HG02970 (cell line): ENCODE results near the gene CSF1.
"Not testable (repeated sequence)": the region's sequence is repeated elsewhere in the genome, so short reads cannot be mapped to it uniquely, and the experiment has no call there.

Source experiments
- ATAC-seq: cut with Tn5 transposase; IDR thresholded peaks from one replicate; pipeline ENCODE4 v1.9.1; 2021; ENCODE audit warnings: mild to moderate bottlenecking, moderate library complexity, moderate number of reproducible peaks; ENCODE audit not compliant: unreplicated experiment, low FRiP score

Gene CSF1

DNA sequence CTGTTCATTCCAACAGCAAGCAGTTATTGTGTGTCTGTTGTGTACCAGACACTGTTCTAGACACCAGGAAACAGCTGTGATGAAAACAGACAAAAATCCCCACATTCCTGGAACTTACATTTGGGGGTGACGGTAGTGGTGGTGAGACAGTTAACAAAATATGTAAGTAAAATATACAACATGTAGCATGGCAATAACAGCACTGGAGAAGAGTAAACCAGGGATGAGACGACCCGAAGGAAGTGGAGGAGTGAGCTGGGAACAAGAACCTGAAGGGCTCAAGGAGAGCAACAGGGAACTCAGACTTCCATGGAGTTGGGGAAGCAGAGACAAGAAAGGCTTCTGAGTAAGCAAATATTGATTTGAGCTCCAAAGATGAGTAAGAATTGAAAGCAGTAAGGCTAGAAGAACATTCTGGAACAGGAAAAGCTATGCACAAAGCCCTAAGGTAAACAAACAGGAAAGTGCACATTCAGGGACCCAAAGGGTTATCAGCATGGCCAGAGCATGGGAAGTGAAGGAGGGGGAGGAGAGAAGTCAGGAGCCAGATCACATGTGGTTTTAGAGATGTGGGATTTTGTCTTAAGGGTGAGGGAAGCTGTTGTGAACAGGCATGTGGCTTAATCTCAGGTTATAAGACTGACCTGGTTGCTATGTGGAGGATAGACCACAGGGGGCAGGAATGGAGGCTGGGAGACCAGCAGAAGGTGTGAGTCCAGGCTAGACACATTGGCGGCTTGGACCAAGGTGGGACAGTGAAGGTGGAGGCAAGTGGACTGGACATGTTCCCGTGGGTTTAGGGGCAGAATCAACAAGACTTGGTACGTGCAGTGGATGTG, 7.3 kb downstream of the CSF1 start:
- no peak for ATAC-seq

DNA sequence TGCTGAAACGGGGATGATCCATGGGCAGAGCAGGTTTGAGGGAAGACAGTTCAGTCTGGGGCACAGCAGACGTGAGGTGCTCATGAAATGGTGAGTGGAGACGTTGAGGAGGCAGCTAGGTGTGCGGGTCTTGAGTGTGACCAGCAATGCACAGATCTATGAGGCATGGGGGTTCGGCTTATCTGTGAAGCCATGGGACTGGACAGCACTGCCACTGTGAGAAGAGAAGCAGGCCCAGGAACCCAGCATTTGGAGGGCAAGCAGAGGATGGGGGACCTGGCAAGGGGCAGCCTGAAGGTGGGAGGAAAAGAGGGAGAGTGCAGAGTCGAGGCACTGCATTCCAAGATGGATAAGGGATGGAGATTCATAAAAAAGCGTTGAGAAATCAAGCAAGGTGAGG, 8.0 kb downstream of the CSF1 start:
- no peak for ATAC-seq

DNA sequence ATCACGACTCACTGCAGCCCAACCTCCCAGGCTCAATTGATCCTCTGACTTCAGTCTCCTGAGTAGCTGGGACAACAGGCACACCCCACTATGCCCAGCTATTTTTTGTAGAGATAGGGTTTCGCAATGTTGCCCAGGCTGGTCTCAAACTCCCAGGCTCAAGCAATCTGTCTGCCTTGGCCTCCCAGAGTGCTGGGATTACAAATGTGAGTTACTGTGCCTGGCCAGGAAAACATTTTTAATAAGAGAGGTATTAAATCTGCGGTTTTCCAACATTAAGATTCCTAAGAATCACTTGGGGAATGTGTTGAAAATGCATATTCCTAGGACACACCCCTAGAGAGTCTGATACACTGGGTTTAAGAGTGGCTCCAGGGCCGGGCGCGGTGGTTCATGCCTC, 8.7 kb downstream of the CSF1 start:
- ATAC-seq: no peak

DNA sequence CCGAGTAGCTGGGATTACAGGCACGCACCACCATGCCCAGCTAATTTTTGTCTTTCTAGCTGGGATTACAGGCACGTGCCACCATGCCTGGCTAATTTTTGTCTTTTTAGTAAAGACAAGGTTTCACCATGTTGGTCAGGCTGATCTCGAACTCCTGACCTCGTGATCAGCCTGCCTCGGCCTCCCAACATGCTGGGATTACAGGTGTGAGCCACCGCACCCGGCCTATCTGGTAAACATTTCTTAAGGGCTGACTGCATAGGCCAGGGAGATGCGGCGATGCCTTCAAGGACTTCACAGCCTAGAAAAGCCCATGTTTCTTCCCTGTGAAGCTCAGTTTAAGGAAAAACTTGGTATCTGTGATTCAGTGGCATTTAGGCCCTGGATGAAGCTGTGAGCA, 9.7 kb downstream of the CSF1 start:
- ATAC-seq: not testable (repeated sequence)

DNA sequence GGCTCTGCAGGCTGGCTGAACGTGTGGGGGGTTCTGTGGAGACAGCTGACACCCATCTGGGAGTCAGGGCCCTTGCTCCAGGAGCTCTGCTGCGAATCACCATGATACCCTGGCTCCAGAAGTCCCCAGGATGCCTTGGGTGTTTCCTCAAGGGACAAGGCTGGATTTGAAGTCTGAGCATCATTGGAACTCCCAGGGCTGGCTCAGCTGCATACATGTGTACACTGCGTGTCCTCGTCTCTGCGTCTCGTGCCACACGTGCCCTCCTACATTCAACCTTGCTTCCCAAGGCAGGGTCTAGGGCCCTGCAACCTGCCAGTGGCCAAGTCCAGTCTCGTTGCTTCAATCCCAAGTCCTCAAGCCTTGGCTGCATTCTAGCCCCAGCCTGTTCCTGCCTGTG, 11.7 kb downstream of the CSF1 start:
- ATAC-seq: no peak

DNA sequence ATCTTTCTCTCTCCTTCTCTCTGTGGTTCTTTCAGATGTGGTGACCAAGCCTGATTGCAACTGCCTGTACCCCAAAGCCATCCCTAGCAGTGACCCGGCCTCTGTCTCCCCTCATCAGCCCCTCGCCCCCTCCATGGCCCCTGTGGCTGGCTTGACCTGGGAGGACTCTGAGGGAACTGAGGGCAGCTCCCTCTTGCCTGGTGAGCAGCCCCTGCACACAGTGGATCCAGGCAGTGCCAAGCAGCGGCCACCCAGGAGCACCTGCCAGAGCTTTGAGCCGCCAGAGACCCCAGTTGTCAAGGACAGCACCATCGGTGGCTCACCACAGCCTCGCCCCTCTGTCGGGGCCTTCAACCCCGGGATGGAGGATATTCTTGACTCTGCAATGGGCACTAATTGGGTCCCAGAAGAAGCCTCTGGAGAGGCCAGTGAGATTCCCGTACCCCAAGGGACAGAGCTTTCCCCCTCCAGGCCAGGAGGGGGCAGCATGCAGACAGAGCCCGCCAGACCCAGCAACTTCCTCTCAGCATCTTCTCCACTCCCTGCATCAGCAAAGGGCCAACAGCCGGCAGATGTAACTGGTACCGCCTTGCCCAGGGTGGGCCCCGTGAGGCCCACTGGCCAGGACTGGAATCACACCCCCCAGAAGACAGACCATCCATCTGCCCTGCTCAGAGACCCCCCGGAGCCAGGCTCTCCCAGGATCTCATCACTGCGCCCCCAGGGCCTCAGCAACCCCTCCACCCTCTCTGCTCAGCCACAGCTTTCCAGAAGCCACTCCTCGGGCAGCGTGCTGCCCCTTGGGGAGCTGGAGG, 12.7 kb downstream of the CSF1 start:
- ATAC-seq: no peak

DNA sequence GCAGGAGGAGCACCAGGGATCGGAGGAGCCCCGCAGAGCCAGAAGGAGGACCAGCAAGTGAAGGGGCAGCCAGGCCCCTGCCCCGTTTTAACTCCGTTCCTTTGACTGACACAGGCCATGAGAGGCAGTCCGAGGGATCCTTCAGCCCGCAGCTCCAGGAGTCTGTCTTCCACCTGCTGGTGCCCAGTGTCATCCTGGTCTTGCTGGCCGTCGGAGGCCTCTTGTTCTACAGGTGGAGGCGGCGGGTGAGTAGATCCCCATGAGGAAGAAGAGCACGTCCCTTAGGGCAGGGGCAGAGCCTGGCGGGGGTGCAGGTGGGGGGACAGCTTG, 13.3 kb downstream of the CSF1 start:
- ATAC-seq: no peak

DNA sequence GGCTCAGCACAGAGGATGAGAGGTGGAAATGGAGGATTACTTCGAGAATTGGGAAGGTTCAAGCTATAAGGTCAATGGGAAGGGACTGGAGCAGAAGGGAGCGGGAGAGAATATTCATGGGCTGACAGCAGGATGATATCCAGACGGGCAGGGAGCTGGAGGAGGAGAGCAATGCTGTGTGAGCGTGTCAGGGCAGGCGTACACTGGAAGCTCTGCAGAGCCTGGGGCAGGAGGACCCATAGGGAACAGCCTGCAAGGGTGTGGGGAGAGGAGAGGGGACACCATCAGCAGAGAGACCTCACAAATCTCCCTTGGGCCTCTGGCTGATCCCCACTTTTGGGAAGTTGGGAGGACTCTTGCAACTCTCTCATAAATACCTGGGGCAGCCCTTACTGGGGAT, 13.7 kb downstream of the CSF1 start:
- ATAC-seq: no peak

DNA sequence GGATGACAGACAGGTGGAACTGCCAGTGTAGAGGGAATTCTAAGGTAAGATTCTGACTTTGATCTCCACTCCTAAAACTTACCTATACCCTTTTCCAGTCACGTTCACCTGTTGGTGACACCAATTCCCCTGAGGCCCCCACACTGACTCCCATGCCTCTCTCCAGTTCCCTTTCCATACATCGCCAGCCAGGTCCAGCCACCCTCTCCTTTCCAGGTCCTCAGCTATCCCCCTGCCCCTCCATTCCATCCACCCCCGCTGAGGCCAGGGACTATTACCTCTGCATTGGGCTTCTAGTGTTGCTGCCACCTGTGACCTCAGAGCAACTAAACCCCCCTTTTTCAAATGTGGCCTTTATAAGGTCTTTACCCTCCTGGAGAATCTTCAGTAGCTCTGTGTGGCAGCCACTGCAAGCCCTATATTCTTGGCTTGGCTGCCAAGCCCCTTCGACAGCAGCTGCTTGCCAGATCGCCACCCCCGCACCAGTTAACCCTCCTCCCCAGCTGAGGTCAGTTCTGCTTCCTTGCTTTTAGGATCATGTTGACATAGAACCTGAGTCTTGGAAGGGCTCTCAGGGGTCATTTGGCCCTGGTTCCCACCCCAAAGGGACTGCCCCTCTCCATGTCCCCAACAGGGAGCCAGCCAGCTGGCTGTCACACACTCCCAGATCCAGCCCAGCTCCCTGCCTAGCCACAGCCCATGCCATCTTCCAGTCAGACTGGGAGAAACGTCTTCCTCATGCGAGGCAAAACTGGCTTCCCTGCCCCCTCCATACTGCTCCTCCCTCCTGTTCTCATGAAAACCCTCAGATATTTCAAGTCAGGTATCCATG, 14.7 kb downstream of the CSF1 start:
- ATAC-seq: no peak

DNA sequence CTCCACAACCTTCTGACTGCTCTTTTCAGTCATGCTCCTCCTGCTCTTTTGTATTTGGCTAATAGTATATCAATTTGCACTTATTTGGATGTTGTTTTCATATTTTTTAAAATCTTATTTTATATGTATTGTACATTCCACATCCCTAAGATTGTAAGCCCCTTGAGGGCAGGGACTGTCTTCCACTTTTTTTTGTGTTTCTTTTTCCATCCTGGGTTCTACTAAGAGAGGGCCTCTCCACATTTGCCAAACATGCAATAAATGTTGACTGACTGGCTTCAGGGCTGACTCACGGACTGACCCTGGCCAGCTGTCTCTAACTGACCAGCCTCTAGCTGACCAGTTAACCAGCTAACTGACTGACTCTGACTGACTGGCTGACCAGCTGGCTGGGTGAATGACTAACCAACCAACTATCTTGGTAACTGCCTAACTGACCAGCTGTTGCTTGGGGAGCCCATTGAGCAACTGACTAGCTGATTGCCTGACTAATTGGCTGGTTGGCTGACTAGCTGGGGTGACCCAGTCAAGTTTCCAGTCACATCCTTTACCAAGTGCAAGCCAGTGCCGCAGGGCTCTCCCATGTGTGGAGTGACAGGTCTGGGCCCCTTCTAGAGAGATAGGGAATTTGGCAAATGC, 16.1 kb downstream of the CSF1 start:
- no peak for ATAC-seq

DNA sequence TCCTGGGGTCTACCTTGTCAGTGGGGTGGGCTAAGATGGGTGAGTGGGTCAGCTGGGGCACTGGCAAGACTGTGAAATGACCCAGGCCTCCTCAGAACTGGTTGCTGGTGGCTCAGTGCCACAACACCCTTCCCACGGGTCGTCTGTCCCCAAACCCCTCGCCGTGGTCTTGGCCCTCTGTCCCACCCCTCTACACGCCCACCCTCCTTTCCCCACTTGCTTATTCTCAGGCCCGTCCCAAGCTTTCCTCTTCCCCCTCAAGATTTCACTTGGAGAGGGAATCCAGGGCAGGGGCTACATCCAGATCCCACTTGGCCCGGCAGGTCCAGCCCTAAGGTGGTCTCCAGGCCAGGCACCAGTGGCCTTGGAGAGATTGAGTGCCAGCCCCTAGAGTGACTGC, 16.7 kb downstream of the CSF1 start:
- ATAC-seq: no peak

DNA sequence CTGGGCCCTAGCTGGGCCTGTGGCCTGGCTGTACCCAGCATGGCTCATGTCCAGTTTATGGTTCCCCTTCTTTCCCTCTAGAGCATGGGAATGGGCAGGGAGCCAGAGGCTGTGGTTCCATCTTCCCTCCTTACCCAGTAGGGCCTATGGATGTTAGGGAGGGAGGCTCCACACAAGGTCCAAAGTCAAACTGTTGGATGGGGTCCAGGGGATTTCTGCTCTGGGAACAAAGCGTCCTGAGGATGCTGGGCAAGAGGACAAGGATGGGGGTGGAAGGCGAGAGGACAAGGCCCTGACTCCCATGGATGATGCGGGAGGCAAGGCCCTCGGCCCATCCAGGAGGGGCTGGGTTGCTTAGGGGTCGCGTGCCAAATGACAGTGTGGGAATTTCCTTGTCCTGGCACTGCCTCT, 17.3 kb downstream of the CSF1 start:
- no peak for ATAC-seq

DNA sequence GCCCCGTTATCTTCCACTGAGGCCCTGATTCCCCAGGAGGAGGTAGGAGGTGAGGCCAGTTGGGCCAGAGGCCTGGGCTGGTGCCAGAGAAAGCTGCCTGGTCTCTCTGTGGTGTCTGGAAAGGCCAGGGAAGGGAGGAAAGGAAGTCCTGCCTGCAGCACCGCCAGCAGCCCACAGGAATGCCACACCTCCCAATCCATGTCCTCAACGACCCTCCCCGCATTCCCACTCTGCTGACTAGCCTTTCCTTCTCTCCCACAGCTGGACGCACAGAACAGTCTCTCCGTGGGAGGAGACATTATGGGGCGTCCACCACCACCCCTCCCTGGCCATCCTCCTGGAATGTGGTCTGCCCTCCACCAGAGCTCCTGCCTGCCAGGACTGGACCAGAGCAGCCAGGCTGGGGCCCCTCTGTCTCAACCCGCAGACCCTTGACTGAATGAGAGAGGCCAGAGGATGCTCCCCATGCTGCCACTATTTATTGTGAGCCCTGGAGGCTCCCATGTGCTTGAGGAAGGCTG, 18.0 kb downstream of the CSF1 start:
- ATAC-seq: no peak

DNA sequence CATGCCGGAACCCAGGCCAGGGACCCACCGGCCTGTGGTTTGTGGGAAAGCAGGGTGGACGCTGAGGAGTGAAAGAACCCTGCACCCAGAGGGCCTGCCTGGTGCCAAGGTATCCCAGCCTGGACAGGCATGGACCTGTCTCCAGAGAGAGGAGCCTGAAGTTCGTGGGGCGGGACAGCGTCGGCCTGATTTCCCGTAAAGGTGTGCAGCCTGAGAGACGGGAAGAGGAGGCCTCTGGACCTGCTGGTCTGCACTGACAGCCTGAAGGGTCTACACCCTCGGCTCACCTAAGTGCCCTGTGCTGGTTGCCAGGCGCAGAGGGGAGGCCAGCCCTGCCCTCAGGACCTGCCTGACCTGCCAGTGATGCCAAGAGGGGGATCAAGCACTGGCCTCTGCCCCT, 18.5 kb downstream of the CSF1 start:
- ATAC-seq: no peak

DNA sequence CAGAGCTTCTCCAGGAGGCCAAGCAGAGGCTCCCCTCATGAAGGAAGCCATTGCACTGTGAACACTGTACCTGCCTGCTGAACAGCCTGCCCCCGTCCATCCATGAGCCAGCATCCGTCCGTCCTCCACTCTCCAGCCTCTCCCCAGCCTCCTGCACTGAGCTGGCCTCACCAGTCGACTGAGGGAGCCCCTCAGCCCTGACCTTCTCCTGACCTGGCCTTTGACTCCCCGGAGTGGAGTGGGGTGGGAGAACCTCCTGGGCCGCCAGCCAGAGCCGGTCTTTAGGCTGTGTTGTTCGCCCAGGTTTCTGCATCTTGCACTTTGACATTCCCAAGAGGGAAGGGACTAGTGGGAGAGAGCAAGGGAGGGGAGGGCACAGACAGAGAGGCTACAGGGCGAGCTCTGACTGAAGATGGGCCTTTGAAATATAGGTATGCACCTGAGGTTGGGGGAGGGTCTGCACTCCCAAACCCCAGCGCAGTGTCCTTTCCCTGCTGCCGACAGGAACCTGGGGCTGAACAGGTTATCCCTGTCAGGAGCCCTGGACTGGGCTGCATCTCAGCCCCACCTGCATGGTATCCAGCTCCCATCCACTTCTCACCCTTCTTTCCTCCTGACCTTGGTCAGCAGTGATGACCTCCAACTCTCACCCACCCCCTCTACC, 19.1 kb downstream of the CSF1 start:
- no peak for ATAC-seq

DNA sequence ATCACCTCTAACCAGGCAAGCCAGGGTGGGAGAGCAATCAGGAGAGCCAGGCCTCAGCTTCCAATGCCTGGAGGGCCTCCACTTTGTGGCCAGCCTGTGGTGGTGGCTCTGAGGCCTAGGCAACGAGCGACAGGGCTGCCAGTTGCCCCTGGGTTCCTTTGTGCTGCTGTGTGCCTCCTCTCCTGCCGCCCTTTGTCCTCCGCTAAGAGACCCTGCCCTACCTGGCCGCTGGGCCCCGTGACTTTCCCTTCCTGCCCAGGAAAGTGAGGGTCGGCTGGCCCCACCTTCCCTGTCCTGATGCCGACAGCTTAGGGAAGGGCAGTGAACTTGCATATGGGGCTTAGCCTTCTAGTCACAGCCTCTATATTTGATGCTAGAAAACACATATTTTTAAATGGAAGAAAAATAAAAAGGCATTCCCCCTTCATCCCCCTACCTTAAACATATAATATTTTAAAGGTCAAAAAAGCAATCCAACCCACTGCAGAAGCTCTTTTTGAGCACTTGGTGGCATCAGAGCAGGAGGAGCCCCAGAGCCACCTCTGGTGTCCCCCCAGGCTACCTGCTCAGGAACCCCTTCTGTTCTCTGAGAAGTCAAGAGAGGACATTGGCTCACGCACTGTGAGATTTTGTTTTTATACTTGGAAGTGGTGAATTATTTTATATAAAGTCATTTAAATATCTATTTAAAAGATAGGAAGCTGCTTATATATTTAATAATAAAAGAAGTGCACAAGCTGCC, 19.8 kb downstream of the CSF1 start:
- ATAC-seq: no peak

DNA sequence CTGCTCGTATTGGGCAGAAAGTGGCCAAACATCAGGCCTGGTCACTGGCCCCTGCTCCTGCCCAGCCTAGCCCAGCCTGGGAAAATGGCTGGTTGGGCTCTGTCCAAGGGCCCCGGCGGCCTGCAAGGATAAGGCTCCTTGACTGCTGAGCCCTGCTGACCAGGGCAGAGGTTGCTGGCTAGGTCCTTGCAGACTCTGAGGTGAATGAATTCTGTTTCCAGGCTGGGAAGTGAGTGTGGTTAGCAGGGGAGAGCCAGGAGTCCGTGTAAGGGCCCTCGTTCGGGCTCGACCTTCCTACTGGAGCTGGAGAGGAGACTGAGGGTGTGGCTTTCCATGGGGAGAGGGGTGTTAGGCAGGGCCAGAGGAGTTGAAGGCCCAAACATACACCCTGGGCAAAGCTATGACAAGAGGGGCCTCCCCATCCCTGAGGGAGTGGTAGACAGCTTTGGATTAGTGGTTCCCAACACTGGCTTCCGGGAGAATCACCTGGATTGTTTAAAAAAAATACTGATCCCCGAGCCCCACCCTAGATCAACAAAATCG, 20.6 kb downstream of the CSF1 start:
- ATAC-seq: no peak

DNA sequence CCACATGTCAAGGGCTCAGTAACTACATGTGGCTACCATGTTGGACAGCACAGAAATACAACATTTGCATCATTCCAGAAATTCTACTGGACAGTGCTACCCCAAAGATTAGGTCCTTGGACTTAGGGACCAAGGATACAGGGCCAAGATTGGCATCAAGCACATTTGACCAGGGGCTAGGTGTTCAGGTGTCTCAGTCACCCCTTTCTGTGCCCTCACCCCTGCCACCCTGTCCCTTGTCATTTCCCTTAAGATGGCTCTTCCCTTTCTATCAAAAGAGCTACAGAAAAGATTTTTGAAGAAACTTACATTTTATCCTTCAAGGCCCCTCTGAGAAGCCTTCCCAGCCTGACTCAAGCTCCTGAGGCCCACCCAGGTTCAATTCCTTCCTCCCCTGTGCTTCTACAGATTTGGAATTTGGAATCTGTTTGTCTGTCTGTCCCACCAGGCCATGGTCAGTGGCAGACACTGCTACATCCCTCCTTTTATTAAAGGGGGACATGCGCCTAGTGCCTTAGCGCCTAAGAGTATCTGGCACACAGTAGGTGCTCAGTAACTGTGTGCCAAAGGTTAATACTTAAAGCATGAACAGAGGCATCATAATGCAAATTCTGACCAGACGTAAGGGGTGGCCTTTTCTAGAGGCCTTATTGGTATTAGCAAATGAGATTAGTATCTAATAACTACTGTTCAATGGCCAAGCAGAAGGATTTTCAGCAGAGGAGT, 21.4 kb downstream of the CSF1 start:
- ATAC-seq: no peak
